ENCODE results near the gene KRT17.
"Not testable (repeated sequence)": the region's sequence is repeated elsewhere in the genome, so short reads cannot be mapped to it uniquely, and the experiment has no call there.

KRT17 gene

DNA sequence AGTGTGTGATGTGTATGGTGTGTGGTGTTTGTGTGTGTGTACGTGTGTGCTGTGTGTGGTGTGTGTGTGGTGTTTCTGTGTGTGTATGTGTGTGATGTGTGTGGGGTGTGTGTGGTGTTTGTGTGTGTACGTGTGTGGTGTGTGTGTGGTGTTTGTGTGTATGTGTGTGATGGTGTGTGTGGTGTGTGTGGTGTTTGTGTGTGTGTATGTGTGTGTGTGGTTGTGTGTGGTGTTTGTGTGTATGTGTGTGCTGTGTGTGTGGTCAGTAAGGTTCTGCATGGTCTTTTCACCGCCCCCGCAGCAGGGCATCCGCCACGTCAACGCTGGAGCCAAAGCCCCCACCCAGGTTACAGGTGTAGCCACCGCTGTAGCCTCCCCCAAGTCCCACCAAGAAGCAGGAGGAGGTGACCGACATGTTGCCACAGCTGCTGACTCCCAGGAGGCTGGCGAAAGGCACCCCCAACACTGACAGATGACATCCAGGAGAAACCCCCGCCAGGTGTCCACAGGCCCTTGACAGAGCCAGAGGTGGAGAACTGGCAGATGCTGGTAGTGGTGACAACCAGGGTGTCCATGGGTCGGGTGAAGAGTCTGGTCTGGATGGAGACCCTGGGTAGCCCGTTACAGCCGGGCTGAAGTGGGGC is 9.3 kb upstream of the KRT17 start:
- no peak for DNase-seq

- no peak for DNase-seq
Measured at GRCh38 chr17:41632482-41633105, 8.2 kb upstream of the KRT17 start.

DNA sequence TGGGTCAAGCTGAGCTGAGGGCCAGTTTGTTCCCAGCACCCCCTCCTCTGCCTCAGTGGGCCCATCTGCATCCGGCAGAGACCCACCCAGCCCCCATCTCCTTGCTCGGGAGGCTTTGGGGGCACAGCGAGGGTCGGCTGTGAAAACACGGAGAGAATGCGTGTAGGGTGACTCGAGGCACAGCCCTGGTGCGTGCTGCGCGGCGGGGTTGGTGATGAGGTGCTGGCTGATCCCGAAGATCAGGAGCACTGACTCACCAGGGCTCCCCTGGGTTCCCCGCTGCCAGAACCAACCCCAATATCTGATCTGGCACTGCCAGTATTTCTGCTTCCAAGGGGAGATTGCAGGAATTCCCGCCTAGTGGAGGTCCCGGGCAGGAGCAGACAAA is 7.5 kb upstream of the KRT17 start:
- no peak for DNase-seq

- no peak for DNase-seq
Measured at GRCh38 chr17:41631025-41631897, 6.9 kb upstream of the KRT17 start.

DNA sequence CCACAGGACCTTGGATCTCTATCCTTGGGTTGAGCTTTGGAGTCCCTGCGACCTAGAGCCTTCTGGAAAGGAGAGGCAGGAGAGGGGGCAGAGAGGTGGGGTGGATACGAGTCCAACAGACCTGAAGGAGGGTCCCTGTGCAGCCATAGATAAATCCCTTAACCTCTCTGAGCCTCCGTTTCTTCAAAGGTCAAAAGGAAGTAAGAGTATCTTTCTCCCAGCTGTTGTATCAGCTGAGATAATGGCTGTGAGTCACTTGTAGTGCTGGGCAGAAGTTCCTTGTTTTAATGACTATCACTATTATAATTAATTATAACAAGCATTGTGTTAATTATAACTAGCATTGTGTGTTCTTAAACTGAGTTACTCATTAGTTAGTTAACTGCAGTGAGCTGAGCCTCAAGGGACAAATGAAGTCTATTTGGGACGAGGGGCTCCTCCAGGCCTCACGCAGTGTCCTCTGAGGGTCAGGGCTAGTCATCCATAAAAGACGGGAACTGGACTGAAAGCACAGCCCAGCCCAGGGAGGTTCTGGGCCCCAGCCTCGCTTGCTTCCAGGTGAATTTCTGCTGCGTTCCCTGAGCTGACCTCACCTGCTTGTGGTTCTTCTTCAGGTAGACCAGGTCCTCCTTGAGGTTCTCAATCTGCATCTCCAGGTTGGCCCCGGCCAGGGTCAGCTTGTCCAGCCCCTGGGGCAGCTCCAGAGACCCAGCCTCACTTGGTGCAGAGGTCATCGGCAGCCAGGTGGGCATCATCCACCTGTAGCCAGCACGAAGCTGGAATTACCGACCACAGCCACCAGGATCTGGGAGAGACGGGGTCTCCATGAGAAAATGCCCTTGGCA is 5.7 kb upstream of the KRT17 start:
- no peak for DNase-seq

- DNase-seq = no peak
Measured at GRCh38 chr17:41629316-41629715, 4.9 kb upstream of the KRT17 start.

DNA sequence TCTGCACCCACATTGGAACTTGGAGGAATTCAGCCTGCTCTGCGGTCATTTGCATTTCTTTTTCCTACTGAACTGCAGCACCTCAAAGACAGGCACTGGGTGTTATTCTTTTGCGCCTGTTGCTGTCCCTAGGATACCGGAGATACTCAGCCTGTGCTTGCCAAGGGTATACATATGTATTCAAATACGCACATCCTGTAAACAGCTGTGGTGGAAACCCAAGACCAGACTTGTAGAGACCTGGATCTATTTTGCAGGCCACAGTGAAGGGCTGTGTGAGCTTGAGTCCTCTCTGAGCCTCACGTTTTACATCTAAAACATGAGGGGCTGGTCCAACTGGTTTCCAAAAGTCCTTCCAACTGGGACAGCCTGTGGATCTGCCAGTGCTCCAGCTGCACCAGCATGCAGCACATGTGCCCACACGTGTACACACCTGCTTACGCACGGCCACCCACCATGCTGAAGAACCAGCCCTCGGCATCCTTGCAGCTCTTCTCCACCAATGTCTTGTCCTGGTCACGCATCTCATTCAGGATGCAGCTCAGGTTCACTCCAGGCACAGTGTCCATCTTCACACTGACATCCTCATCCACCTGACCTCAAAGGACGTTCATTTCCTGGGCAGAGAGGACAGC is 4.4 kb upstream of the KRT17 start:
- not testable (repeated sequence) for DNase-seq

GRCh38 chr17:41628073-41628370 is 3.6 kb upstream of the KRT17 start:
- not testable (repeated sequence) for DNase-seq

DNA sequence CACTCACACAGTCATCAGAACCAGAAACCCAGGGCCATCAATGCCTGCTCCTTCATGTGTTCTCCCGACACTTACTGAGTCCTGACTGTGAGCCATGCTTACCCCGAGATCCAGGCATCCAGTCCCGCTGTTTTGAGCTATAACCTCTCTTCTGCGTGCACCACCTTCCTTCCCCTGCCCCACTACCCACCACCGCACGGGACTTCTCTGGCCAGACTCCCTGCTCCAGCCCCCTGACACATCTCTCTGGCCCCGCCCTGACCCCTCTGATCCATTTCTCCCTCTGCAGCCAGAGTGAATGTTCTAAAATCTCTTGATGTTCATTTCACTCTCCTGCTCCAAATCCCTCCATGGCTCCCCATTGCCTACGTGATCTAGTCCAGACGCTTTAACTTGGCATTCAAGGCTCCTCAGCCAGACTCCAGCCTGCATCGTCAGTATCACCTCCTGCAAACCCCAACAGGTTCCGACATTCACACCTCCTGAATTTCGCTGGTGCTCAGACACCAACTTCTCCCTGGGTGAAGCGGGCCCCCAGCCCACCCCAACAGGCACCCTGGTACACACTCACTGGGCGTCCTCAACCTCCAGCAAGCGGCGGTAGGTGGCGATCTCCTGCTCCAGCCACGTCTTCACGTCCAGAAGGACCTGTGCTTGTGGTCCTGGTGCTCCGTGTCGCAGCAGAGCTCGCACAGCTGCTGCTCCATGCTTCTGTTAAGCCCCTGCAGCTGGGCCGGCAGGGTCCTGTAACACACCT is 3.1 kb upstream of the KRT17 start:
- no peak for DNase-seq

GRCh38 chr17:41626914-41627295 is 2.5 kb upstream of the KRT17 start:
- DNase-seq = not testable (repeated sequence)

- not testable (repeated sequence) for DNase-seq
Measured at GRCh38 chr17:41626028-41626913, 1.9 kb upstream of the KRT17 start.

DNA sequence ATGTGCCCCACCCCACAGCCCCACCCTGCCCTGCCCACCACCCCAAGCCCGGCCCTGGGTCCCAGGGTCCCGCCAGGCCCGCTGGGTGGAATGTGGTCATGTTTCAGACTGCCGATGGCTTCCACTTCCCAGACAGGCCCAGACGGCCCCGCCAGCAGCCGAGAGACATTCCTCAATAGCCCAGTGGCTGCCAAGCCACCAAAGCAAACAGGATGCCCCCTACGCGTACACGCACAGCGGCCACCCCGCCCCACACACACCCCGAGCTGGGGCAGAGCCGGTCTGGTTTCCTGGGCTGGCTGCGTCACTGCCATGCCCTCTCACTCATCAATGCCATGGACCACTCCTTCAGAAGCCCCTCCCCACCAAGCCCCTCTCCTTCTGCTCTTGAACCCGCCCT is 1.2 kb upstream of the KRT17 start:
- no peak for DNase-seq

DNA sequence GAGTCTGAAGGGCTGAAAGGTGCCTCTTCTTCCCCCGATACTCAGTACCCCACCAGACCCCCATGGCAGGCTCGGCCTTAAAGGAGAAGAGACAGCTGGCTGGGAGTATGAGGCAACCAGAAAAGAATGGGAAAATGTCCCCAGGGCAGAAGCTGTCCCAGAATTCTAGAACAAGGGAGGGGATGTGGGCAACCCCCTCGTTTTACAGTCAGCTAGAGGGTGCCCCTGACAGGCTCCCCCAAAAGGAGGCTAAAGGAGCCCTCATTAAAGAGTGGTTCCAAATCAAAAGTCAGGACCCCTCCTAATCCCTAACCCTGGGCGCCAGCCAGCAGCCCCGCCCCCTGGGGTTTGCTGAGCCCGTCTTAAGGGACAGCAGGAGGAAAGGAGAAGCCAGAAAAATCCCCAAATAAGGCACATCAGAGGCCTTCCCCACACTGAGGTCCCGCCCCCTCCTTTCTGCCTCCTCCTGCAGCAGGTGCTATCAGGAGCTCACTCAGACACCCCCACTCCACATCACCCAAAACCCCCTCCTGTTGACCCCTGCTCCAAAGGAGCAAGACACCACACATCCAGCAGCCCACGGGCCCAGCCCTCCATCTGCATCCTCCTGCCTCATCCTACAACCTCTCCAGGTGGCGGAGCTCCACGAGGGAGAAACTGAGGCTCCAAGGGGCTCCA is 1.1 kb downstream of the KRT17 start:
- DNase-seq = not testable (repeated sequence)

- DNase-seq = not testable (repeated sequence)
Measured at GRCh38 chr17:41622340-41623183, 1.8 kb downstream of the KRT17 start.

DNA sequence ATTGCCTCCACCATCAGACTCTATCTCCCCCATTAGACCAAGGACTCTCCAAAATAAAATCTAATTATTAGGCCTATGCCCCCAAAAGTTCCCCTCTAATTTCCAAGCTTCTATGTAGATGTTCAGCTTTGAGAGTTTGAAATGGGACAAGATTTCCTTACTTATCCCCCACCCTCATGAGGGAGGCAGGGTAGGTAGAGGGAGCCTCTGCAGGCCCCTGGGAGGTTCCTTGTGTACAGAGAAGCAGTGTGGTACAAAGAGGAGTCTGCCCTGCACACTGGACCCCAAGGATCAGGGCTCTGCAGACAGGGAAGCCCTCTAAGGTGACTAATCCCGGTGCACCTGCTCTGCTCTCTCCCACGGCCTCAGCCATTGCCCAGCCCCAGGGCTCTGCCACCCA is 2.5 kb downstream of the KRT17 start:
- DNase-seq = no peak

- not testable (repeated sequence) for DNase-seq
Measured at GRCh38 chr17:41621435-41621817, 2.9 kb downstream of the KRT17 start.

DNA sequence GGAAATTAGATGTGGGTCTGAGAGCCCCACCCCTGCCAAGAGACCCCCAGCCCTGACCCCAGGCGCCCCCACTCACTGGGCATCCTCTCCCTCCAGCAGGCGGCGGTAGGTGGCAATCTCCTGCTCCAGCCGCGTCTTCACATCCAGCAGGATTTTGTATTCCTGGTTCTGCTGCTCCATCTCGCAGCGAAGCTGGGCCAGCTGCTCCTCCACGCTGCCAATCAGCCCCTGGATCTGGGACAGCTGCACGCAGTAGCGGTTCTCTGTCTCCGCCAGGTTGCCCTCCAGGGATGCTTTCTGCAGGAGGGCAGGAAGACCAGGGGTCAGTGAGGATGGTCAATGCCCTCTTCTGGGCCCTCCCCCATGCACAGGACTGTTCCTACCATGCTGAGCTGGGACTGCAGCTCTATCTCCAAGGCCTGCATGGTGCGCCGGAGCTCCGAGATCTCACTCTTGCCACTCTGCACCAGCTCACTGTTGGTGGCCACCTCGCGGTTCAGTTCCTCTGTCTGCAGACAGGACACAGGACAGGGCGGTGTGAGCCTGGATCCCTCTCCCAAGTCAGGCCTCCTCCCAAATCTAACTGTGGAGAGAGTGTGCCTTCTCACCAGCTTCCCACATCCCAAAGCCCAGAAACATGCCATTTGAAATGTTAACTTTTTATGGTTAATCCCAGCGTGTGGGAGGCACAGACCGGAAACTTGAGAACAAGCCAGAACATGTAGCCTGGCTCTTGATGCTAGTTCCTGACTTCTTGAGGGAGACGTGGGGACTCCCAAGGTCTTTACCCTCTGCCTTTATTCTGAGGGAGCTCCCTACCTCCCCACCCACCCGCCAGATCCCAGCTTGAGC is 3.6 kb downstream of the KRT17 start:
- DNase-seq = no peak

DNA sequence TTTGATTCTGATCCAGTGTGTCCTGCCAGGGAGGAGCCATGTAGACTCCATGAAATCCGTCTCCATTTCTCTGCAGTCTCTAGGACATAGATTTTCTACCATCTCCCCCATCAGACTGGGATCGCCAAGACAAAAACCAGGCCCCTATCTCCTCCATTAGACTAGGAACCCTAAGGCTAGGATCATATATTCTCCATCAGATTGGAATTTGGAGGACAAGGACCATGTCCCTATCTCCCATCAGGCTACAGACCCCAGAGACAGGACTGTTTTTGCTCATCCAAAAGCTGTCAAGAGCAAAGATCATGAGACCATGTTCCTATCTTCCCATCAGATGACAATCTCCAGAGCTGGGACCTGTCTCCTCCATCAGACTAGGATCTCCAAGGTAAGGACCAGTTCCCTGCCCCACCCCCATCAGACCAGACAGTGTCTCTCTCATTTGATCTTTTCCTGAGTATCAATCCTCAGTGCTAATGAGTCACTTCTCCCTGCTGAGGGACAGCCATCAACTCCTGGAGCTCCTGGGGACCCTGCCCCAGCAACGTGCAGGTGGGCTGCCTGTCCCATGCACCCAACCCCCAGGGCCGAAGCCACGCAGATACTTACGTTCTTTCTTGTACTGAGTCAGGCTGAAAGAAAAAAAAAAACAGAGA is 4.3 kb downstream of the KRT17 start:
- DNase-seq = not testable (repeated sequence)

Measured in SIG-M5 (cell line).